GM21515 (cell line): Measurements from ENCODE around the gene ANO4.
"Not testable (repeated sequence)": the region's sequence is repeated elsewhere in the genome, so short reads cannot be mapped to it uniquely, and the experiment has no call there.

Experiments
- ATAC-seq: cut with Tn5 transposase; IDR thresholded peaks from one replicate; pipeline ENCODE4 v1.9.1; 2021; ENCODE audit not compliant: unreplicated experiment

Gene ANO4

GRCh38 chr12:101078536-101079285, 284.1 kb downstream of the ANO4 start:
- no peak for ATAC-seq

GRCh38 chr12:101082706-101083105, 288.1 kb downstream of the ANO4 start:
- no peak for ATAC-seq

GRCh38 chr12:101086490-101087135, 292.0 kb downstream of the ANO4 start:
- ATAC-seq = no peak

DNA sequence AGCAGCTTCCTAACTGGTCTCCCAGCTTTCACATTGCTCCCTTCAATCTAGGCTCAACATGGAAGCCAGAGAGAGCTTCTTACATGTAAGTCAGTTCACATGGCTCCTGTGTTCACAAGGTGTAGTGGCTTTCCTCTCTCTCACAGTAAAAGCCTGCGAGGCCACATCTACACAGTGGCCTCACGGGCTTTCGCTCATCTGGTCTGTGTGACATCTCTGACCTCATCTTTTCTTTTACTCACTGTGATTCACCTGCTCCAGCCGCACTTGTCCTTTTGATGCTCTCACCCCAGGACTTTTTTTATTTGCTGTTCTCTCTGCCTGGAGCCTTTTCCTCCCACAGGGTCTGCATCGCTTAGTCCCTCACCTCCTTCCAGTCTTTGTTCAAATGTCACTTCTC, 293.3 kb downstream of the ANO4 start:
- no peak for ATAC-seq

- ATAC-seq = no peak
These were observed 294.7 kb downstream of the ANO4 start for GRCh38 chr12:101089271-101089670.

GRCh38 chr12:101090222-101090621, 295.6 kb downstream of the ANO4 start:
- ATAC-seq = not testable (repeated sequence)

DNA sequence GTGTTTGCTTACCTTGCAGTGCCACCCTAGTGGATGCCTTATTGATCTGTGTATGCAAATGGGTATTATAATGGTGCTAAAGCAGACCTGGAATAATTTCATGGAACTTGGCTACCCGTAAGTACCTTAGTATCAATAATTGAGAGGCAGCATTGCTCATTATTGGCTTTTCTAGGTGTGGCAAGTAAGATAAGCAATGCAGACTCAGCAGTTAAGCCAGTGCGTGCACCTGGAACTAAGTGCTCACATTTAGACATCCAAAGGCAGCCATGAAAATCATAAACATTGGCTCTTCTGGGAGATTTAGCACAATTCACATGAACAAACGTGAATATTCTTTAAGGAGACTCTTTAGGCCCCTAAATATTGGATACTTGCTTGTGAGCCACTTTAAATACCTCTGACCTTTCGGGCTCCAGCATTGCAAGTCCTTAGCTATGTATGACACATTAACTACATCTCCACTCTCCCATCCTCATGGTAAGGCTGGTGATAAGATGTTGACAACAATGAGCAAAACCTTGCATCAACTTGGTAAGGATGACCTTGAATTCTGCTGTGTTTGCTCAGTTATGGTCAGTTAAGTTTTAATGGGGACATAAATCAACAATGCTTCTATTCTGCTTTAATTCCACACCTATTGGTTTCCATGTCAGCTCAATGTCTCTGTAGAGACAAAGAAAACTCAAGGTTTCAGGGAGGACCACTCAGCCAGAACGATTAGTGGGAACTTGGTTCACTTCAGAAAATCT, 303.4 kb downstream of the ANO4 start:
- no peak for ATAC-seq

GRCh38 chr12:101107032-101107763, 312.6 kb downstream of the ANO4 start:
- ATAC-seq = no peak

DNA sequence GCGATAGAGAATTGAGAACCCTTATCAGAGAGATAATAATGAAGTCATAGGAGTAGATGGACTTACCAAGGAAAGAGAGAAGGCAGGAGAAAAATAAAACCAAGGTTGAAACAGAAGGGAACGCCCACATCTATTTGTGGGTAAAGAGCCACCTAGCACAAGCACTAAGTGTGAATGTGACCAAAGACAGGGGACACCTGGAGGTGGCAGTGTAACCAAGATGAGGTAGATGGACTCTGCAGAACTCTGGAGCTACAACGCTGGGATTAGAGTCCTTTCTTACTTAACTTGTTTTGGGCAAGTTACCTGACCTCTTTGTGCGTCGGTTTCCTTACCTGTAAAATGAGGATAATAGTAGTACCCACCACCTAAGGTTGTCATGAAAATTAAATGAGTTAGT, 313.6 kb downstream of the ANO4 start:
- no peak for ATAC-seq

- ATAC-seq = no peak
These were observed 316.3 kb downstream of the ANO4 start for GRCh38 chr12:101110866-101111265.

GRCh38 chr12:101111441-101111840, 316.9 kb downstream of the ANO4 start:
- ATAC-seq = no peak

GRCh38 chr12:101115326-101115725, 320.8 kb downstream of the ANO4 start:
- ATAC-seq = peak; percentile 55

DNA sequence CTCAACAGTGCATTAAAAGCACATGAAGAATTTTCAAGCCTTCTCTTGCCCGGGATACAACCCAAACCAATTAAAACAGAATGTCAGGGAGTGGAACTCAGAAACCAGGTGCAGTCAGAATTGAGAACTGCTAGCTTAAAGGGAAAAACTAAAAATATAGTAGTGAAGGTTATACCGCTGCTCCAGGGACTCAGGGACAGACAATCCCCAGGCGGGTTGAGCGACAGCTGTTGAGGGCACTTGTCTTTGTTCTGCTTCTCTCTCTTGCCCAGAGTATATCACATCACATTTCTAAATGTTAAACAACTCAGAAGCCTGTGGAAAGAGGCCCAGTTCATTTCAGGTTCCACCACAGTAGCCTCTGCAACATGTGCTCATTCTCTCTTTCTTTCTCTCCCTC, 322.3 kb downstream of the ANO4 start:
- ATAC-seq = no peak

DNA sequence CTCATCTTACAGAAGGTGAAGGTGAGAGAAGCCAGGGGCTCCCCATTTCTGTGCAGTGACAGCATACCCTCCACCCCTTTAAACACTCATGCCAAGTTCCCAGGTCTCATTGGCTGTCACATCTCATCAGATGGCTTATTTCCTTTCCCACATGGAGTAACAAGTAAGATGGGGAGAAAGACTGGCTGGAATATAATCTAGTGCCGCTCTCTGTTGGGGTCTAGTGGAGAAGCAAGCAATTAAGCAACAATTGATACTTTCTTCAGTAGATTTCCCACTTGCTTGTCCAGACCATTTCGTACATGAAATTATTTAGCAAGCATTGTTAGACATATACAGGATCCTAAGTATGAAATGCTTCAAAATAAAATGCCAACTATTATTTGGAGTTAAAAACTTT, 323.3 kb downstream of the ANO4 start:
- ATAC-seq = no peak

DNA sequence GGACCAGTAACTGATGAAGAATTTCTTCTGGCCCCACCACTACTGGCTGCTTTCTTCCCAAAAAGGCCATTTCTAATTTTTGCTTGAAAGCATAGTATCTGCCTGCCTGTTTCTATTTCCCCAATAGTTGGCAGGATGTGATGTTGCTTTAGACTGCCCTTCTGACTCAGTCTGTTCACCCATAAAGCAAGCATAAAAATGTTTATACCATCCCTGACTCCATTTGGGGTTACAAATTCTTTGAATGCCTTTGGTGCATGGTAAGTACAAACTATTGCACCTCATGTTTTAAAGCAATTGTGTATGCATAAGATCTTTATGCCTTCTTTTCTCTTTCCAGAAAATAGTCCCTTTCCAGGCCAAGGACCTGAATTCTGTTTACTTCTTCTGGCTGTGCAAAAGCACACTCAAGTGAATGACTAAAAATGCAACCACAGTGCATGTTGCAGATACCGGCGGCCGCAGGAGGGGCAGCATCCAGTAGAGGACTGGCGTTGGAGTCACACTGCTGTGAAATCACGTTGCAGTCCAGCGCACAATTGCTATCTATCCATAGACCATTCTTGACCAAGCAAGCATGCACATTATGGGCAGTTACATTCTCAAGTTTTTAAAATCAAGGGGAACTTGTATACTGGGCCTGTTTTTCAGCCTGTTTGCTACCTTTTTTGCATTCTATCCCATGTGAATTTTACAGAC, 333.1 kb downstream of the ANO4 start:
- ATAC-seq = no peak

- not testable (repeated sequence) for ATAC-seq
These were observed 351.3 kb downstream of the ANO4 start for GRCh38 chr12:101145777-101146431.

DNA sequence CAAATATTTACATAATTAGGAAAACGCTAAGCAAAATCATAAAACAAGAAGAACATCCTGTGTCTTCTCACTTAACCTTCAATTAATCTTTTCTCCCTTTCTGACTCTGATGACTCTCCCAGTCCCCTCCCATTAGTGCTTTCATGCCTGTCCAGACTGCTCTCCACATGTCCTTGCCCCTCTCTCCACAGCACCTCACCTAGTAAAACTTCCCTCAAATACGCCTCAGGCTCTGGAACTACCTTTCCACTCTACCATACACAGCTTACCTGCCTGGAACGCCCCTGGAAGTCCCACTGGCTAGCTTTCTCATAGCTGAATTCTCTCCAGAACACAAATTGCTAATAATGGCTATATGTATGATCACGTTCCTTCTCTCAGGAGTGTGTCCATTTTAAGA, 370.7 kb downstream of the ANO4 start:
- no peak for ATAC-seq

DNA sequence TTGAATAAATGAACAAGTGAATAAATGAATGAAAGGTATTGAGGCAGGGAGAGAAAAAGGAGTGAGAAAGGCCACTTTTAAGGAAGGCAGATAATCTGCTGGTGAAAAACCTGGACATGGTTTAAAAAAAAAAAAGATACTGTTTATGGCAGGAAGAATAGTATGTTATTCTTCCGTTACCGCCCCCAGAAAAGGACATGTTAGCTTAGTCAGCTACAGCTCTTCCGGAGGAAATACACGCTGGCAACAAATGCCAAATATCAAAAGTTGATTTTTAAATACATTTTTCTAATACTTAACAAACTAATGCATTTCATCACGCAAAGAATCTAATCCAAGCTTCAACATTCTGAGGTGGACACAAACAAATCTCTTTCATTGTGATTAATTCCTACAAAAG, 372.3 kb downstream of the ANO4 start:
- no peak for ATAC-seq

- ATAC-seq = no peak
These were observed 373.4 kb downstream of the ANO4 start for GRCh38 chr12:101168001-101168400.

- no peak for ATAC-seq
These were observed 377.7 kb downstream of the ANO4 start for GRCh38 chr12:101172316-101172715.
